Uterus (tissue), 2 donors: ENCODE results near the gene ZNF583.

Experiments
- CTCF ChIP-seq, 4 experiments: fragments of 200-600 bp in 2 of 4; fragments of 450-650 bp in 2 of 4; sonication (generic) in 2 of 4; IDR thresholded peaks; one replicate each; pipeline ENCODE4 v1.5.1; 2016 to 2019; ENCODE audit warnings: antibody characterized with exemption in 4 of 4, mild to moderate bottlenecking in 2 of 4, moderate library complexity in 1 of 4
- POLR2A ChIP-seq, 2 donors: fragments of 450-650 bp; IDR thresholded peaks; one replicate each; pipeline ENCODE4 v1.6.1; 2016; ENCODE audit warnings: antibody characterized with exemption in 2 of 2, mild to moderate bottlenecking in 1 of 2, moderate library complexity in 1 of 2

GRCh38 chr19:56372281-56372680, 31.9 kb upstream of the ZNF583 start:
- TF ChIP-seq CTCF (IDR thresholded peaks at IDR 0.05) (no peak), POLR2A (IDR thresholded peaks at IDR 0.05) (no peak)
